GF-D8 (cell line): ENCODE results near the gene CMPK2.

Experiments used
- DNase-seq: peaks from one replicate; lab custom pipeline; 2025; lab: John Stamatoyannopoulos, UW

CMPK2 gene

DNA sequence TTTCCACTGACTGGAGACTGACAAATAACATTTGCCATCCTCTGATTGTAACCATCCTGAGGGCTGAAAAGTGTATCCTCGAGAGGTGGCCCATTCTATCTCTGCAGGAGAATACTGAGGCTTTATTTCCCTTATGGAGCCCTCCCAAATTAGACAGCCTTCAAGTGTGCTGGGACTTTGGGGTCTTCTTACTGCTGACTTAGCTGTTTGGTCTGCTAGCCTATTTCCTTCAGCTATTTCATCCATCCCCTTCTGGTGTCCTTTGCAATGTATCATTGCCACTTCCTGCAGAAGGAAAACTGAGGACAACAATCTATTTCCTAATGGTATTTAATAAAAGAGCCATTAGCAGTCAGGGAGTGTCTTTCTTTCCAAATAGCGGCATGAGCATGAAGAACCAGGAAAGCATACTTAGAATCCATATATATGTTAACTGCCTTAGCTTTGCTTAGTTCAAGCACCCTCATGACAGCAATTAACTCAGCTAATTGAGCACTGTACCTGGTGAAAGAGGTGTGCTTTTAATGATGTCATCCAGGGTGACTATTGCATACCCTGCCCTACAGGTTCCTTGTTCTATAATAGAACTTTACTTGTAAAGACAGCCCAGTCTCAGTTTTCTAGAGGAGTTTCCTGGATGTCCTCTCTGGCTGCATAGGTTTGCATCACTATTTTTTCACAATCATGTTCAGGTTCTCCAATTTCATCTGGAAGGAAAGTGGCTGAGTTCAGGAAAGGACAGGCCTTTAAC is 24.0 kb downstream of the CMPK2 start:
- no peak for DNase-seq

DNA sequence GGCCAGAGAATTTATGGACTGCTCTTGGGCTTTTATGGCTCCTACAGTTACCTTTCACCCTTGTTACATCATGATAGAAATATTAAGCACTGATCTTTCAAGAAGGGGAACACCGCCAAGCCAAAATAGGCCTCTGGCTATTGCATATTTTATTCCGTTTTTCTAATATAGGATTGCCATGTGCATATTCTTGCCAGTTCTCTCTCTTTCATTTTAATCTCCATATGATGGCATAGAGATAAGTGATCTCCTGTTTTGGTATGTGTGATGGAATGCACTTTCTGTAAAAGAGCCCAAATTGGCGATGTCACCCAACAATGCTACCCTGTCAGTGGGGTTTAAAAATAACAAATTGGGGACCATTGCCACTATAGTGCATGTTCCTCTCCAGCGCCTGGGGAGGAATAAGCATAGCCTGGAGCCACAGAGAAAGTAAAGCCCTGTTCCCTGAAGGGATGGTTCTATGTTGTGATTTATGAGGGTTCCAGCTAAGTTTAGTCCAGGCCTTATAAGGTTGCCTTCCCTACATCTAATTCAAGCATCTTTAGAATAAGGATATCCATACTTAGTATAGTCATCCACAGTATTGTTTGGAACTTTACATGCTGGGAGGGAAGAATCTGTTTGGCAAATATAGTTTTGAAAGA is 26.9 kb downstream of the CMPK2 start:
- DNase-seq, result no peak

DNA sequence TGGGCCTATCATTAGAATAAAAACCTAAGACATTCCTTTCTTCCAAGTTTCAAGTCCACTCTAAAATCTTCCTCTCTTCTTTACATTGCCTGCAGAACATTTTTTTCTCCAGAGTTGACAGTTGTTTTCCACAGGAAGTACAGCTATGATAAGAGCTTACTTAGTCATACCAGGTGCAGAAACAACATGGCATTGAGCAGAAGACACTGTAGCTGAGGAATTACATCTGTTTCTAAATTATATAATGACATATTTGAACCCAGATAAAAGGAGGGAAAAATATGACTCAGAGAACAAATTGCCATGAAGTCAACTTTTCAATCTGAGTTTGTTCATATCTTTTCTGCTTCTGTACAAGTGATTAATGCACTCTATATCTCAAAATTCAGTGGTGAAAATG is 30.2 kb downstream of the CMPK2 start:
- peak; percentile 56 for DNase-seq

DNA sequence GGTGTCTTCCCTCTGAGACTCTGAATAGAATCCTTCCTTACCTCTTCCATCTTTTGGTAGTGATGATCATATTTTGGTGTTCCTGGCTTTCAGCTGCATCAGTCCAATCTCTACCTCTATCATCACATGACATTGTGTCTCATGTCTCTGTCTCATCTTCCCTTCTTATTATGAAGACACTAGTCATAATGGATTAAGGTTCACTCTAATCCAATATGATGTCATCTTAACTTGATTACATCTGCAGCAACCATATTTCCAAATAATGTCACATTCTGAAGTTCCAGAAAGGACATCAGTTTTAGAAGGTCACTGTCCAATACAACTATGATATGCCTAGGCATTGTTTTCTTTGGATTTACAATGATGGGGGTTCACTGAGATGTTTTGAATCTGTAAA is 31.5 kb downstream of the CMPK2 start:
- no peak for DNase-seq

DNA sequence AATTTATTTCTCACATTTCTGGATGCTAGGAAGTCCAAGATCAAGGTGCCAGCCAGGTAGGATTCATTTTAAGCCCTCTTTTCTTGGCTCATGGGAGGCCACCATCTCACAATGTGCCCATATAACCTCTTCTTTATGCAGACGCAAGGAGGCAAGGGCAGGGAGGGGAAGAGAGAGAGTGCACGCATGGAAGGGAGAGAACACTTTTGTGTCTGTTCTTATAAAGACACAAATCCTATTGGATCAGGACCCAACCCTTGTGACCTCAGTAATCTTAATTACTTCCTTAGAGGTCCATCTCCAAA is 32.5 kb downstream of the CMPK2 start:
- DNase-seq, result no peak

DNA sequence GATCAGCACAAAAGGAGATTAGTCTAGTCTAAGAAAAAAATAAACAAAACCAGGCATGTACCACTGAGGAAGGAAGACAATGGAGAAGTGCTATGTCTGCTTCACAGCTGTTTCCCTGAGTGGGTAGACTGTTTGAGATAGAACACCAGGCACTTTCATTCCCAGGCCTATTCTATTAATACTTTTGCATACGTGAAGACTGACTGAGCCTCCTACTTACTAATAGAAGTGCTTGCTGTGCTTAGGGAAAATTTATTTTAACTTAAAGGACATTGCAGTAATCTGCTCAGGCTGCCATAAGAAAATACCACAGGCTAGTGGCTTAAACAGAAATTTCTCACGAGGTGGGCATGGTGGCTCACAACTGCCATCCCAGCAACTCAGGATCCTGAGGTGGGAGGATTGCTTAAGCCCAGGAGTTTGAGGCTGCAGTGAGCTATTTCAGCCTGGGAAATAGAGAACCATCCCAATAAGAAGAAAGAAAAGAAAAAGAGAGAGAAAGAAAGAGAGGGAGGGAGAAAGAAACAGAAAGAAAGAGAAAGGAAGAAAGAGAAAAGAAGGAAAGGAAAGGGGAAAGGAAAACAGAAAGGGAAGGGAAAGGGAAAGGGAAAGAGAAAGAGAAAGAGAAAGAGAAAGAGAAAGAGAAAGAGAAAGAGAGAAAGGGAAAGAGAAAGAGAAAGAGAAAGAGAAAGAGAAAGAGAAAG is 33.0 kb downstream of the CMPK2 start:
- DNase-seq, result no peak

DNA sequence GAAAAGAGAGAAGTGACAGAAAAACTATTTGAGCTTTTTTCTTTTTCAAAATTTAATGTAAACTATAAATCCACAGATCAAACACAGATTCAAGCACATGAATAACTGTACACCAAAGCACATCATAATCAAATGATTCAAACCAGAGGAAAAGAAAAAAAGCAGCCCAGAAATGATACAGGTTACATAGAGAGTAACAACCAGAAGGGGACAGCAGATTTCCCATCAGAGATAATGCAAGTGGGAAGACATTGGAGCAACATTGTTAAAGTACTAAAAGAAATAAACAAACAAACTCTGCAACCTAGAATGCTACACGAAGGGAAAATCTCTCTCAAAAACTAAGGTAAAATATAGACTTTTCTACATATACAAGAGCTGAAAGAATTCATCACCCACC is 34.5 kb downstream of the CMPK2 start:
- DNase-seq, result no peak

DNA sequence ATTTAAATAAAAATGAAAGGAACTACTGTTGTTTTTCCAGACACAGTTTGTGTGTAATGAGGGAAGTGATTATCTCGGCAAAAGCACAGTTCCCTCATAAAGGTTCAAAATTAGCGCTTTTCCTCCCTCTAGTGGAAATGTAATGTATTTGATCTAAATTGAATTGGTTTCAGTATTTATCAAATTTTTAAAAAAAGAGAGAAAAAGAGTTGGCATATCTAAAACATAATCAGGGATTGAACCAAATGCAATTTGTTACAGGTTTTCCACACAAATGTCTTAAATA is 37.5 kb downstream of the CMPK2 start:
- DNase-seq, result no peak

DNA sequence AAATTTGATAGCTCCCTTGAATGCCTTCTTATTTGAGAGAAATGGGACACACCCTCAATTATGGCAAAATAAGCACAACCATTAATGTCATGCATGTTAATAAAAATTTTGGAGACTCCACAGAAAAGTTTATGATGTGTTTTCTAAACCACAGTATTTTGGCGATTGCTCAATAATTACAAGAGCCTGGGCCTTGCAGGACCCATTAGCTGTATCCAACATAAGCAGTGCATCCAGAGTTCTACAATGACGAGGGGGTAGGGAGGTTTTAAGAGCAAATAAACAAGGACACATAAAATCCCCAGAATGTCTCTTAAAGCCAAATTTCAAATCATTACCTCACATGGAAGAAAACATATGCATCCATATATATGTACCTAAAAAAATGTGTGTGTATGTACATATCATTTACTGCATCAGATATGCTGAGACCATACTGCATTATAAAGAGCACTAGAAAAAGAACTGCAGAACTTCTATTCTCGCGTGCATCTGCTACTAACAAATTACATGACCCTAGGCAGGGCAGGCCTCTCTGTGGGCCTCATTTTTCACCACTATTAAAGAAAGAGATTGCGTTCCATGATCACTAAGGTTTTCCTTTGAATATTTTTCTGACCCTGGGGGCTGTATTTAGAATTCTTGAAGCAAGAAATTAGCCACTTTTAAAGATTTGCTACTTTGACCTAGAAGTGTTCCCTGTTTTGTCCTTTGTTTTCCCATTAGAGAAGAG is 38.0 kb downstream of the CMPK2 start:
- no peak for DNase-seq

DNA sequence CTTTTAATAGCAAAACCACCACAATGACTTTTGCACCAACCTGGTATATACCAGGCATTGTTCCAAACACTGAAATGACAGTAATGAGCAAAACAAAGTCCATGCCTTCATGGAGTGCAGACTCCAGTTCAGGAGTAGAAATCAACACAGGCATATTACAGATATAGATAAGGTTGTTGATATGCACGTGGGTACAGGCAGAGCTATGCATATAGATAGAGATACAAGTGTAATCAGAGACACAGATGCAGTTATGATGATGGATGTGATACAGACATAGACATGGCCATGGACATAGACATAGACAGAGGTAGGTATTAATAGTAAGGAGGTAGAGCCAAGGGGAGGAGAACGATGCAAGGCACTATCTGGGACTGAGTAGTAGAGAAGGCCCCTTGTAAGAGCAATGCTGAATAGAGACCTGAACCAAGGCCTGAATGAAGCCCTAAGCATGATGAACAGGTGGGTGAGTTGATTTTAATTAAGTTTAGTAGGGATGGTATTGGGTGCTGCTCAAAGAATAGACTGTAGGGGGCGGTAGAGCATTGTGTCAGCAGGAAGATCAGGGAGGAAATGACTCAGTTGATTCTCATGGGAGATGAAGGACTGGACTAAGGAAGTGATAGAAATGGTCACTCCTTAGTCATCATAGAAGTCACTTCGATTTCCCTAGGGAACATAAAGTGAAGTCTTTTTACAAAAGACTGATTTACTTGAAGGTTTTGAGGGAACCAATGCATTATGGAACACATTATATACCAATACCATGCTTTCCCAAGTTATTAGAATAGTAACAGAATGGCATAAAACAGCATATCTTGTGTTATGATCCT is 39.4 kb downstream of the CMPK2 start:
- peak; percentile 63 for DNase-seq

DNA sequence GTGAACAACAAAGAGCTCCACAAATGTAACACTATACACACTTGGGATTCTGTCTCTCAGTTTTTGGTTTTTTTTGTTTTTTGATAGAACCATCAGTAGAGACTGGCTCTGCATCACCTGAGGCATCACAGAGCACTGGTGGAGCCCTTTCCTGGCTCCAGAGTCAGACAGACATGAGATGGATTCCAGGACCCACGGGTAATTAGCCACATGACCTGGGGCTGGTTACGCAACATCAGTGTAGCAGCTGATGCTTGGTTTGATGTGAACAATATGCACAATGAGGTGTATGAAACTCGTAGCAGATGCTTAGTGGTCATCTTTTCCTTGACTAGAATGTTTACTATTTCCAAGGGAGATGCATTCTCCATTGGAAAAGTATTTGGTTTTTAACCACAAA is 40.7 kb downstream of the CMPK2 start:
- DNase-seq, result no peak

DNA sequence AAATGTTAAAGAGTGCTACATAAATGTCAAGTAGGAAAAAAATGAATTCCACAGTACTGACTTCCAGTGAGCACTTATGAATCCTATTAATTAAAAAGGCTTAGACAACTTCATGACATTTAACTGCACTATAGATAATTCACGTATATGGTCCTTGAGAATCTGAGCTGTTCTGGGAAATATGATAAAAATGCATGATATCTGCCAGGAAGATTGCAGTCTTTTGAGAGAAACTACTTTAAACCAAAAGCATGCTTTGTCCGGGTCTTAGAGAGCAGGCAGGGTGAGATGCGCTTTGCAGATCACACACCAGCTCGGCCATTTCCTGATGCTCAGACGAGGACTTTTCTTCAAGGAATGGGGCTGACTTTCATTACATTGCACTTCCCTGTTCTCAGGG is 42.6 kb downstream of the CMPK2 start:
- DNase-seq, result no peak

DNA sequence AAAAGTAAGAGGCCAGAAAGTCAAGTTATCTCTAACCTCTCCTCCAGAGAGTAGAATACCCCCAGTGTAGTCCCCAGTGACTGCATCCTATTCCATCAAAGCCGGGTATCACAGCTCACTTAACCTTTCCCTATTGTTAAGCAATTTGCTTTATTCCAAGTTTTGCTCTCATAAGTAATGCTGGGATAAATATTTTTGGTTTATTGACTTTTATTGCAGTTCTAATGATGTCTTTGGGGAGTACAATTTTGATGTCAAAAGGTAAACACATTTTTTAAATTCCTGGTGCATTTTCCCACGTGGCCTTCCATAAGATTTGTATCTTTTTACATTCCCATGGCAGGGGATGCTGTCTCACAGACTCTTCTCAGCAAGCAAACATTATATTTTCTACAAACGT is 43.3 kb downstream of the CMPK2 start:
- DNase-seq, result no peak

DNA sequence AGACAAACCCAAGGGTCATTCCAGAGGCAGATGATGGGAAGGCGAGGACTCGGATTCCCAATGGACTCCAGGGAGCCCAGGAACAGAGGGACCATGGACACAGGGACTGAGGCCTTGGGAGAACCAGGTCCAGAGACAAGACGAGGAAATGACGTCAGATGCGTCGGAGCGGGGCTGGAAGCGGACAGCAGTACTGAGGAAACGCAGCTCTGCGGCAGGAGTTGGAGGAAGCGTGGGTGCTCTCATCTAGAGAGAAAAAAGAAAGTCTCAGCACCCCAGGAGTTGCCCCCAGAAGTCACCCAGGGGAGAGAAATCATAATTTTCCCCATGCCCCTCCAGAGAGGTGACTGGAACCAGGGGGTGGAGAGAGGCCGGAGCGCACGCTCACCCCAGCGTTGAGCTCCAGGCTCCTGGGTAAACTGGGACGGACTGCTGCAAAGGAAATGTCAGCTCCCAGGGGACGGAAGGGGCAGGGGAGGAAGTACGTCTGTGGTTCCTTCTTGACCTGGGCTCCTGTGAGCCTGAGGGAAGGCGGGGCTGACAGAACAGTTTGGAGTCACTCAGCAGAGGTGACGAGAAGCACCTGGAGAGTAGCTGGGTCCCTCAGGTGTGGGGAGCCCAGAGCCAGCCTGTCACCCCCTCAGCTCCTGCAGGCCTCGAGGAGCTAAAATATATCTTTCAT is 44.7 kb downstream of the CMPK2 start:
- DNase-seq, result no peak

DNA sequence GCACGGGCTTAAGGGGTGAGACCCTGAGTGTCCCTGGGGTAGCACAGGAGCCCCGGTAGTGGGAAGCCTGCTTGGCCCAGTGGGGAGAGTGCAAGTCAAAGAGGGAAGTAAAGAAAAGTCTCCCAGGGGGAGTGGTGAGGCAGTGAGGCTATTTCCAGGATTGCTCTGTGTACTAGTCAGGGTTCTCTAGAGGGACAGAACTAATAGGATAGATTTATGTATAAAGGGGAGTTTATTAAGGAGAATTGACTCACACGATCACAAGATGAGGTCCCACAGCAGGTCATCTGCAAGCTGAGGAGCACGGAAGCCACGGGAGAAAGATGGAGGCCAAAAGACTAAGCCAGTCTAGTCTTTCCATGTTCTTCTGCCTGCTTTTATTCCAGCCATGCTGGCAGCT is 45.5 kb downstream of the CMPK2 start:
- no peak for DNase-seq

DNA sequence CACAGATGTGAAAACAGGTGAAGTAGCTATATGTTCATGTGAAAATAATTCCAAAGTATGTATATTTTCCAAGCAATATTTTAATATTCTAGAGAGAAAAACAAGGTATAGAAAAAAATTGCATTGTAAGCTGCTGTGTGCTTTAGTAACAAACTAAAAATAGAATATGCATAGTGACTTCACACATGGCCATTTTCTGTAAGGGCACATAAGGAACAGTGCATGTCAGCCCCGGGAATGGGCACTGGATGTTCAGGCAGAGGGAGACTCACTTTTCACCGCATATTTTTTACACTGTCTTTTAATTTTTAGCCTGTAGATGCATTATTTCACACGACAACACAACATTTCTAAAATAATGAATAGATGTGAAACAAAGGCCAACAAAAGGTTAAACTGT is 46.0 kb downstream of the CMPK2 start:
- DNase-seq, result no peak

DNA sequence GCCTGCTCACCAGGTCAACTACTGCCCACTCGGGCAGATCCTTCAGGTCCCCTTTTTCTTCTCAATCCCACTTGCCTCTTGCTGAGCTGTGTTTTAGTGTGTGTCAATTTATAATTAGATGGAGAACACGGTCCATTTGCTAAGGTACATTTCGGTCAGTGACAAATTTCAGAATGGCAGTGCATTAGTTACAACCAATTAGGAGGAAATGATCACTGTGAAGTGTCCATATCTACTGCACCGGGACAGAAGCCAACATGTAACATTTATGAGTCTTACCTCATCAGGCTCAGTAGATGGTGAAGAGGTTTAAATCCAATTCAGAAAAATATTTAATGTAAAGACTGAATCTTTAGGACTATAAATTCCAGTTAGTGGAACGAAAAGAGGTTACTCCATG is 47.7 kb downstream of the CMPK2 start:
- no peak for DNase-seq

DNA sequence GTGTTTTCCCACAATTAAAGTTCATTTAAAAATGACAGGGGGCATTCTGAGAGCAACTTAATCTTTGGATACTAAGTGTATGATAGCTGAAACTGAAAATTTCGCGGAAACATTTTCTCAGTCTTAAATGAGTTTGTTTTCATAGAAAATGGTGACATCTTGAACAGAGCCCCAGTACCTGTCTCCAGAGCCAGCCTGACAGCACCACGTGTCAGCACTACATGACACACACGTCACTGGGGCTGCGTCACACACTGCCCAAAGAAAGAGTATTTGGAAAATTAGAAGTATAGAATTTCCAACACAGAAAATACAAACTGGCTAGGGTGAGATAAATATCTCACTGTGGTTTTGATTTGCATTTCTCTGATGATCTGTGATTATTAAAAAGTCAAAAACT is 50.8 kb downstream of the CMPK2 start:
- no peak for DNase-seq

DNA sequence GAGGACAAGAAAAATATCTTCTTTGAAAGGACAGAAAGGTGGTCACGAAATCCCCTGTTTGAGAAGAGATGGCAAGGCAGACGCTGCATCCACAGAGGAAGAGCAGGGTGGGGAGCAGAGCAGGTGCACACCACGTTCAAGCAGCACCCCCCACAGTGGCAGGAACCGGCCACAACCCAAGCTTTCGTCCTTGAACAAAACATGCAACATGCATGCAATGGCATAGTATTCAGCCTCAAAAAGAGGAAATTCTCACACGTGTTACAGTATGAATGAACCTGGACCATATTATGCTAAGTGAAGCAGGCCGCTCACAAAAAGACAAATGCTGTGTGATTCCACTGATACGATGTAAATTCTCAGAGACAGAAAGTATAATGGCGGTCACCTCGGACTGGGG is 51.4 kb downstream of the CMPK2 start:
- no peak for DNase-seq

DNA sequence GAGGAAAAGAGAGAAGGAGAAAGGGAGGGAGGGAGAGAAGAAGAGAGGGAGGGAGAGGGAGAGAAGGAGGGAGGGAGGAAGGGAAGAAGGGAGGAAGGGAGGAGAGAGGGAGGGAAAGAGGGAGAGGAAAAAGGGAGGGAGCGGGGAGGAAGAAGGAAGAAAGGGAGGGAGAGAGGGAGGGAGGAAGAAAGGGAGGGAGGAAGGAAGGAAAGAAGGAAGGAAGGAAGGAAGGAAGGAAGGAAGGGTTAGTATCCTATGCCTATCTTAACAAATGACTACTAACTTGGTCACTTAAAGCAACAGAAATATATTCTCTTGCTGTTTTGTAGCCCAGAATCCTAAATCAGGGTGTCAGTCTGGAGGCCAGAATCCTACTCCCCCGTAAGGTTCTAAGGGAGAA is 52.1 kb downstream of the CMPK2 start:
- DNase-seq, result no peak

DNA sequence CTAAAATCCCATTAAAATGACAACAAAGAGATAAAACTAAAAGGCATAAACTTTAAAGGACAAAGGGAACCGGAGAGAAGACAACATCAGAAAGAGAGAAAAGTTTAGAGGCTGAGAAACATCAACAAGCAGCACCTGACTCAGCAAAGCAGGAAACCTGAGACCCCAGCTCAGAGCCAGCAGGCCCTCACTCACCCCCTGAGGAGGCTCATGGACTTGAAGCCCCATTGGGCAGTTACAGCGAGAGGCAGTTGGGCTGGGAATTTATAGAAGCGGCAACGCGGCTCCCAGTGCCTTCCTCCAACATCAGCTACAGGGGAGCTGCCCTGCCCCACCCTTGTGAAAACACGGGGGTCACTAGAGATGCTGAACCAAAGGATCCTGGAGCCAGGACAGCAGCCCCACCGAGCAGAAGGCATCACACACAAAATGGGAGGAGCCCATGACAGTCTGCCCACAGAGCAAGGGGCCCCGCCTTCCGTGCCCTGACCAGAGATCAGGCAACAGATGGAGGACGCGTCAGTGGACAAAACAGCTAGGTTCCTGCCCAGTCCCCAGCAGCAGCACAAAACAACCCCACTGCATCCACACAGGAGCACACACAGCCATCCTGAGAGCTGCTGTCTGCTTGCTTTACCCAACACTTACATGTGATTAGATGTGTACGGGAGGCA is 52.7 kb downstream of the CMPK2 start:
- DNase-seq, result no peak
